GM12873 (cell line): ENCODE results near the gene AFDN.

Experiments
- TF ChIP-seq, protein P1 (sequence below): IDR thresholded peaks from 2 replicates; pipeline ENCODE4 v1.5.1; 2012; ENCODE audit warnings: low read depth, mild to moderate bottlenecking, moderate library complexity, low read length, control low read depth; ENCODE audit not compliant: insufficient read depth; ENCODE audit errors: missing control alignments

The AFDN gene

DNA sequence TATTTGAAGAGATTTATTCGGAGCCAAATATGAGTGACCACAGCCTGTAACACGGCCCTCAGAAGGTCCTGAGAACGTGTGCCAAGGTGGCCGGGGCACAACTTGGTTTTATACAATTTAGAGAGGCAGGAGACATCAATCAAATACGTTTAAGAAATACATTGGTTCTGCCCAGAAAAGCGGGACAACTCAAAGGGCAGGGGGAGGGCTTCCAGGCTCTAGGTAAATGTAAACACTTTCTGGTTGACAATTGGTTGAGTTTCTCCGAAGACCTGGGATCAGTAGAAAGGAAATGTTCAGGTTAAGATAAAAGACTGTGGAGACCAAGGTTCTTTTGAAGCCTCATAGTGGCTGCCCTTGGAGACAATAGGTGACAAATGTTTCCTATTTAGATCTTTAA, 151.9 kb downstream of the AFDN start:
- TF ChIP-seq, protein P1, sequence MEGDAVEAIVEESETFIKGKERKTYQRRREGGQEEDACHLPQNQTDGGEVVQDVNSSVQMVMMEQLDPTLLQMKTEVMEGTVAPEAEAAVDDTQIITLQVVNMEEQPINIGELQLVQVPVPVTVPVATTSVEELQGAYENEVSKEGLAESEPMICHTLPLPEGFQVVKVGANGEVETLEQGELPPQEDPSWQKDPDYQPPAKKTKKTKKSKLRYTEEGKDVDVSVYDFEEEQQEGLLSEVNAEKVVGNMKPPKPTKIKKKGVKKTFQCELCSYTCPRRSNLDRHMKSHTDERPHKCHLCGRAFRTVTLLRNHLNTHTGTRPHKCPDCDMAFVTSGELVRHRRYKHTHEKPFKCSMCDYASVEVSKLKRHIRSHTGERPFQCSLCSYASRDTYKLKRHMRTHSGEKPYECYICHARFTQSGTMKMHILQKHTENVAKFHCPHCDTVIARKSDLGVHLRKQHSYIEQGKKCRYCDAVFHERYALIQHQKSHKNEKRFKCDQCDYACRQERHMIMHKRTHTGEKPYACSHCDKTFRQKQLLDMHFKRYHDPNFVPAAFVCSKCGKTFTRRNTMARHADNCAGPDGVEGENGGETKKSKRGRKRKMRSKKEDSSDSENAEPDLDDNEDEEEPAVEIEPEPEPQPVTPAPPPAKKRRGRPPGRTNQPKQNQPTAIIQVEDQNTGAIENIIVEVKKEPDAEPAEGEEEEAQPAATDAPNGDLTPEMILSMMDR = no peak

GRCh38 chr6:167979436-167980139, 152.9 kb downstream of the AFDN start:
- TF ChIP-seq, protein P1 = no peak

GRCh38 chr6:167980911-167981580, 154.3 kb downstream of the AFDN start:
- TF ChIP-seq, protein P1 = no peak

GRCh38 chr6:167981916-167982462, 155.3 kb downstream of the AFDN start:
- TF ChIP-seq, protein P1 = no peak

DNA sequence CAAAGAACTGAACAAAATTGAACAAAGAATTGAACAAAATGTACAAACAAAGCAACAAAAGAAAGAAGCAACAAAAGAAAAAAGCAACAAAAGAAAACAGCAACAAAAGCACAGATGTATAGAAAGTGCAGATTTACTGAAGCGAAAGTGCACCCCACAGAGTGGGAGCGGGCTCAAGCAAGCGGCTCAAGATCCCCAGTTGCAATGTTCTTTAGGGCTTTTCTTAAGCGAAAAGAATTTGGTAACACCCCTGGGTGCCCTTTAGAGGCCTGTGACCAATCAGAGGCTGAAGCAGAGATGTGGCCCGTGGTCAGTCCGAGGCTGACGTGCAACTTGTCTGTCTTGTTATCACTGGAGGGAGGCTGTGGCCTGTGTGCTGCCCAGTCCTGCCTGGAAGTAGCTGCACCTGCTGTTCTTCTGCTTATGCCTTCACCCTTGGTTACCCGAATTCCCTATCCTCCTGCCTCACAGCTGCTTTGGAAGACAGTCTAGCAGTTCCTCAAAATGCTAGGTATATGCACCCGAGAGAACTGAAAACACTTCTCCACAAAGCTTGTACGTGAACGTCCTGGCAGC, 157.5 kb downstream of the AFDN start:
- TF ChIP-seq, protein P1 = no peak

DNA sequence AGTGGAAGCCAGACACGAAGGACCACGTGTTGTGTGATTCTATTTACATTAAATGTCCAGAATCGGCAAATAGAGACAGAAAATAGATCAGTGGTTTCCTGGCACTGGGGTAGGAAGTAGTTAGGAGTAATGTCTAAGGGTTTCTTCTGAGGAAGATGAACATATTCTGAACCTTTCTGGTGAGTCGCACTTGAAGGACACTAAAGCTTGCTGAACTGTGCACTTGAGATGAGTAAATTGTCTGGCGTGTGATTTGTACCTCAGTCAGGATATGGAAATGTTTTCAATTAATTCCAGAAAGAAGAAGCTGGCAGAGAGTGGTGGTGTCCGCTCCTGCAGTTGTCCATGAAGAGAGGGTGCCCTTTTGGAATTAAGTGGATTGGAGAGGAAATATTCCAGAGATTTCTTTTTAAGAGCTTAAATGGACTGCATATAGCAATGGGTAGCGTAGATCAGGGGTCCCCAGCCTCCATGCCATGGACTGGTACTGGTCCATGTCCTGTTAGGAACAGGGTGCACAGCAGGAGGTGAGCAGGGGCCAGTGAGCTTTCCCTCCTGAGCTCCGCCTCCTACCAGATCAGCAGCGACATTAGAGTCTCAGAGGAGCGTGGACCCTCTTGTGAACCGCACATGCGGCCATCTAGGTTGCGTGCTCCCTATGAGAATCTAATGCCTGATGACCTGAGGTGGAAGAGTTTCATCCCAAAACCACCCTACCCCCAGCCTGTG, 158.3 kb downstream of the AFDN start:
- TF ChIP-seq, protein P1 = no peak
